ENCODE results near the gene PDE9A. TPM values are rescaled to one million over a fixed set of nuclear protein-coding genes. Genes with fewer than 3 reads are reported as not detected.

The PDE9A gene
- total RNA-seq, 3 donors from 2014 or later = 3.0 to 14.7 (median 10.5) TPM

GRCh38 chr21:42629933-42630589 lies 23.4 kb upstream of the PDE9A start:
- no peak for TF ChIP-seq POLR2AphosphoS5 (IDR thresholded peaks at IDR 0.05)
- TF ChIP-seq POLR2A (IDR thresholded peaks at IDR 0.05) = no peak
- no peak for TF ChIP-seq CTCF (IDR thresholded peaks at IDR 0.05)
- Histone ChIP-seq H3K36me3 (no peaks in the 10 kb centered on the region), H3K27ac (no peak overlapping the region), H3K27me3 (no peaks in the 10 kb centered on the region), H3K4me3 (no peak overlapping the region), H3K4me1 (no peaks in the 10 kb centered on the region), H3K9me3 (no peaks in the 10 kb centered on the region)
- DNase-seq (ENCODE audit: low spot score in 2 of 2) = peak in 1 of 2 donors; percentile 27
- intact Hi-C loops (cut with DNase I; ENCODE audit: low total_unique reads) = no loop called here

DNA sequence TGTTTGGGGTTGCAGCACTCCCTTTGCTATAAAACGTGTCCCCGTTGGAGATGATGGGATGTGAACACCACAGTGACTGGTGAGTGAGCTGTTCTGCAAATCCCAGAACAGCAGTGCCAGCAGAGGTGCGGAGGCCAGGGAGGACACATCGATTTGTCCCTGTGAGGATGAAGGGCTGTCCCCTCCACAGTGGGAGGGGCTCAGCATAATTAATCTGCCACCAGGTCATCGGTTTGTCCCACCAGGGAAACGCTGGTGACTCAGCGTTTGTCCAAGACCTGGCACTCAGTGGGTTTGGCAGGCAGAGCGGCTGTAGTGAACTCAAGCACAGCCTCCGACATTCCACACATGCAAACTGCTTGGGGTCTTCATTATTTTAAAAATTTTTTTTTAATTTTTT lies 22.8 kb upstream of the PDE9A start:
- Histone ChIP-seq H3K4me3 (no peak overlapping the region), H3K9me3 (no peaks in the 10 kb centered on the region), H3K36me3 (no peaks in the 10 kb centered on the region), H3K4me1 (no peaks in the 10 kb centered on the region), H3K27ac (no peak overlapping the region), H3K27me3 (no peaks in the 10 kb centered on the region)
- no peak for TF ChIP-seq POLR2A (IDR thresholded peaks at IDR 0.05)
- no peak for TF ChIP-seq POLR2AphosphoS5 (IDR thresholded peaks at IDR 0.05)
- no peak for TF ChIP-seq CTCF (IDR thresholded peaks at IDR 0.05)
- peak in 1 of 2 donors; percentile 27 for DNase-seq (ENCODE audit: low spot score in 2 of 2)
- intact Hi-C loops (cut with DNase I; ENCODE audit: low total_unique reads) = no loop called here

DNA sequence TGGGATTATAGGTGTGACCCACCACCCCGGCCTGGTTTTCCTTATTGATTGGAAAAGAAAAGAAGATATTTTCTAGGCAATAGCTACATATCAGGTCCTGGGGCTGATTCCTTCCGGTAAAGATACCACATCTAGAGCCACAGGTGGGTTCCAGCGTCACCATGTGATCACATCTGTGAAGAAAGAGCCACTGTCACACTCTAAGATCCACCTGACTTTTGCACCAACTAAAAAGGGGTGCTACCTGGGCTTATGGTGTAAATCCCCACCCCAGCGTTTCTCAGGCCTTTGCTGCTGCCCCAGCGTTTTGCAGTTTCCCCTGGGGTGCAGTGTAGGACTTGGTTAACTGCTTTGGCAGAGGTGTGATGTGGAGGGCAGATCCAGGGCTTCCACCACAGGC lies 22.3 kb upstream of the PDE9A start:
- Histone ChIP-seq H3K9me3 (no peaks in the 10 kb centered on the region), H3K27ac (no peak overlapping the region), H3K4me1 (no peaks in the 10 kb centered on the region), H3K4me3 (no peak overlapping the region), H3K36me3 (no peaks in the 10 kb centered on the region), H3K27me3 (no peaks in the 10 kb centered on the region)
- TF ChIP-seq POLR2A (IDR thresholded peaks at IDR 0.05) = no peak
- no peak for TF ChIP-seq POLR2AphosphoS5 (IDR thresholded peaks at IDR 0.05)
- TF ChIP-seq CTCF (IDR thresholded peaks at IDR 0.05) = no peak
- intact Hi-C loops (cut with DNase I; ENCODE audit: low total_unique reads) = no loop called here
- DNase-seq (ENCODE audit: low spot score in 2 of 2) = peak in 1 of 2 donors; percentile 22

- H3K27me3 ChIP-seq = no peaks in the 10 kb centered on the region
- peak in 1 of 2 donors; percentile 33 for DNase-seq (ENCODE audit: low spot score in 2 of 2)
- TF ChIP-seq POLR2A (IDR thresholded peaks at IDR 0.05) (no peak), POLR2AphosphoS5 (IDR thresholded peaks at IDR 0.05) (no peak), CTCF (IDR thresholded peaks at IDR 0.05) (no peak)
- no peak overlapping the region for H3K4me3 ChIP-seq
- intact Hi-C loops (cut with DNase I; ENCODE audit: low total_unique reads) = no loop called here
- H3K4me1 ChIP-seq = no peaks in the 10 kb centered on the region
- H3K27ac ChIP-seq = no peak overlapping the region
- H3K9me3 ChIP-seq = no peaks in the 10 kb centered on the region
- no peaks in the 10 kb centered on the region for H3K36me3 ChIP-seq
Measured at GRCh38 chr21:42632336-42632751, 21.1 kb upstream of the PDE9A start.

- Histone ChIP-seq H3K4me3 (no peak overlapping the region), H3K36me3 (no peaks in the 10 kb centered on the region), H3K9me3 (no peaks in the 10 kb centered on the region), H3K4me1 (no peaks in the 10 kb centered on the region), H3K27me3 (no peaks in the 10 kb centered on the region), H3K27ac (no peak overlapping the region)
- DNase-seq (ENCODE audit: low spot score in 2 of 2) = peak in 1 of 2 donors; percentile 36
- intact Hi-C loops (cut with DNase I; ENCODE audit: low total_unique reads) = no loop called here
- no peak for TF ChIP-seq CTCF (IDR thresholded peaks at IDR 0.05)
- no peak for TF ChIP-seq POLR2A (IDR thresholded peaks at IDR 0.05)
- no peak for TF ChIP-seq POLR2AphosphoS5 (IDR thresholded peaks at IDR 0.05)
Measured at GRCh38 chr21:42632771-42633690, 20.4 kb upstream of the PDE9A start.

Measured in breast epithelium (tissue), 4 donors.